HG03520 (cell line): ENCODE results near the gene PPP4R4.
"Not testable (repeated sequence)": the region's sequence is repeated elsewhere in the genome, so short reads cannot be mapped to it uniquely, and the experiment has no call there.

Experiments
- ATAC-seq: cut with Tn5 transposase; IDR thresholded peaks from one replicate; pipeline ENCODE4 v1.9.1; 2021; ENCODE audit warnings: mild to moderate bottlenecking, moderate library complexity; ENCODE audit not compliant: unreplicated experiment

Gene PPP4R4

DNA sequence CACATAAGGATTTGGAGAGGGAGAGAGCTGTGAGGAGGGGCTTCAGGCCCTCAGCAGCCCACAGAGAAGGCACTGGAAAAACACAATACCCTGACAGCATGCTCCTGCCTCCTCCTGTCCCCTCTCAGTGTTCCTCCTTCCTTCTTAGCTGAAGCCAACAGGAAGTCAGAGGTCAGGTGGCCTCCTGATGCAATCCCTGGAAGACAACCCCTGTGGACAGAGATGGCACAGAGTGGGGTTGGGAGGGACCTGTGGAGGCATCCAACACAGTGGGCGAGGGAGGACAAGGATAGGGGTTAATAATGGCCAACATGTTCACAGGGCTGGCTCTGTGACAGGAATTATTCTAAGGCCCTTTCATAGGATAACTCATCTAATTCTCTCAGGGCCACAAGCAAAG, 29.4 kb upstream of the PPP4R4 start:
- no peak for ATAC-seq

DNA sequence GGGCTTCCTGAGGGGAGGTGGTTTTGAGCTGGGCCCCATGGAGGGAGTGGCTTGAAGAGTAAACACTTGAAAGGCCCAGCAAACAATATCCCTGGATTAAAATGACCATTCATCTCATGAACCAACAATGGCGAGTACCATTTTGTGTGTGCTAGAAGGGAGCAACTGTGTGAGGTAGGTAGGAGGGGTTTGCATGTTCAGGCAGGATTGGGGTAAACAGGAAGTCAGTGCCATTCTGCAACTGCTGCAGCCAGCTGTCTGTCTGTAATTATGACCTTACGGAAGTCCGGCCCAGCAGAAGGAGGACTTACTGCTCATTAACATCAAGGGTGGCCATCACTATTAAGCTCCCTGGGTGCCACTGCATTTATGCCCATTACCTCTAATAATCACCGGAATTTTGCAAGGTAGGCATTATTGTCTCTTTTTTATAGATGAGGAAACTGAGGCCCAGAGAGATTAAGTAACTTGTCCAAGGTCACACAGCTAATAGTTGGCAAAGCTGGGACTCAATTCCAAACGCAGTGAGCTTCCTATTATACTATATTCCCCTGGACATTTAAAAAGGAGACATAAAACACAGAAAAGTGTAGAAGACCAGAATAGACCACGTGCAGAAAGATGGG, 28.1 kb upstream of the PPP4R4 start:
- ATAC-seq = no peak

DNA sequence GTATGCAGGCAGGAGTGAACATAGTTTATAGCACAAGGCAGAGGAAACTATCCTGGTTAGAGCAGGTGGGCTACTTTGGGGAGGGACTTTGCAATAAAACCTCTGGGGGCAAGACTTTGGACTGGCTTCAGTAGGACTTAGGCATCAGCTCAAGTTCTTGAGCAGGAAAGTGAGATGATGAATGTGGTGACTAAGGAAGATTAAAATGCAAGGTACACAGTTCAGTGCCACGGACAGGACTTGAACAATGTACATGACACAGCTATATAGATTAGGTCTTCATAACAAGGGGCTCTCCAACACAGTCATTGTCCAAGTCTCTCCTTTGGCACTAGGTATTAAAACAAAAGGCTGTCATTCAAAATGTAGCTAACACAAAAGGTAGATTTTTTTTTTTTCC, 21.4 kb upstream of the PPP4R4 start:
- no peak for ATAC-seq

DNA sequence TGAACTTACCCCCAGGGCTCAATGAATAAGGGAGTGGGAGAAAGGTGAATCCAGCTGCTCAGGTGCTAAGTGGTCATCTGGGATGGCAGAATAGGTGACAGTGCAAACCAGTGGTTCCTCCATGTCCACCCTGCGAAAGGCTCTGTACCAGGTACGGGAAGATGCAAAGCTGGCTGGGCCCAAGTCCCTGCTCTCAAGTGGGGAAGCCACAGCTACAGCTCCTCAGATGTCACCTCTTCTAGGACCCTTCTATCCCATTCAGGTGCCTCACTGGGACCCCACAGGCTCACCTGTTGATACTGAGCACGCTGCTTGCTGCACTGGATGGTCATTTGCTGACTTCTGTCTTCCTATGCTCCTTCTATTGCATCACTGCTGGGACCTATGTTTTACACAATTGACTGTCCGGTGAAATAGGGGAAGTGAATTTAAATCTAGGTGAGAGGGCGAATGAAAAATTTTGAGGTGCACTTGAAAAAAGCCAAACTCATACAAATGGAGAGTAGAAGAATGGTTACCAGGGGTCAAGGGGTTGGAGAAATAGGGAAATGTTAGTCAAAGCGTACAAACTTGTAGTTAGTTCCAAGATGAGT, 20.3 kb upstream of the PPP4R4 start:
- no peak for ATAC-seq

DNA sequence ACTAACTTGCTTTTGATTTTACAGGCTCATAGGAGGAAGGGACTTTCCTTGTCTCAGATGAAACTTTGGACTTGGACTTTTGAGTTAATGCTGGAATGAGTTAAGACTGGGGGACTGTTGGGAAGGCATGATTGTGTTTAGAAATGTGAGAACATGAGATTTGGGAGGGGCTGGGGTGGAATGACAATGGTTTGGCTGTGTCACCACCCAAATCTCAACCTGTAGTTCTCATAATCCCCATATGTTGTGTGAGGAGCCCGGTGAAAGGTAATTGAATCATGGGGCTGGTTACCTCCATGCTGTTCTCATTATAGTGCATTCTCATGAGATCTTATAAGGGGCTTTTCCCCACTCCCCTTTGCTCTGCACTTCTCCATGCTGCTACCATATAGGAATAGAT, 18.0 kb upstream of the PPP4R4 start:
- not testable (repeated sequence) for ATAC-seq

DNA sequence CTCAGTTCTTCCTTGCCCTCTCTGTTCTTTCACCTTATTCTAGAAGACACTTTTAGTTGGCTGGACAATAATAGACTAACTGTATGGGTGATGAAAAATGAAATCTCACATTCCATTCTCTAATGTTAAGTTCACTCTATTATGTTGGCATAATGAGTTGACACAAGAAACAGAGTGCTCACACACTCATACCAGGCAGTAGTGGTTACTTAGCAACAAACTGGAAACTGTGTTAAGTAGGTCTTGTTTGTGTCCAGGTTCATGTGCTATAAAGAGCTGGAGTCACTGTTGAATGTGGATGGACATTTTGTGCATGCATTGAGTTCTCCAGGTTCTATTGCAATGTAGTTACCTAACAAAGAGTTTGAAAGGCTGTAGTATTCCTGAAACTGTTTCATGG, 16.9 kb upstream of the PPP4R4 start:
- no peak for ATAC-seq

DNA sequence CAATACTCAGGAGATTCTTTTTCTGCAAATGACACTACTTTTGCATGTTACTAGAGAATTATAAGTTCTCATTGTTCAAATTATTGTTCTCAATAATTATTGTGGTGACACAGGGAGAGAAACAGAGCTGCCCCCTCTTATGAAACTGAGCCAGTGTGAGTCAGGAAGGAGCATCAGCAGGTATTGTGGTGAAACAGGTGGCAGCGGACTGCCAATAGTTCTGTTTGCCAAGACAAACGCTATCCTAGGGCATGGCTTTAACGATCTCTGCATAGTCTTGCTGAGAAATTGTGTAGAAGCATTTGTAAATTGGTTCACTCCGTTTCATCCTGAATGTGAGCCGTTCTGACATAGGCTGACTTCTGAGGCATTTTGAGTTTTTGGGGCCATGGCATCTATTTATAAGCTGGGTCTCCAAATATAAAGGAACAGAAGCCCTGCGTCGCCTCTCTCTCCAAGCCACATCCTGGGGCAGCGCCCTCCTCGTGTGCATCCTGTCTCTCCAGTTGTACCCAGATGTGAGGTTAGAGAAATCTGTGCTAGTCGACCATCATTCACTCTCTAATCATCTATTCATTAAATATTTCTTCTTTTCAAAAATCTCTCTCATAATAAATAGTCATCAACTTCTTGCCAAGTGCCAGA, 15.8 kb upstream of the PPP4R4 start:
- ATAC-seq = no peak

DNA sequence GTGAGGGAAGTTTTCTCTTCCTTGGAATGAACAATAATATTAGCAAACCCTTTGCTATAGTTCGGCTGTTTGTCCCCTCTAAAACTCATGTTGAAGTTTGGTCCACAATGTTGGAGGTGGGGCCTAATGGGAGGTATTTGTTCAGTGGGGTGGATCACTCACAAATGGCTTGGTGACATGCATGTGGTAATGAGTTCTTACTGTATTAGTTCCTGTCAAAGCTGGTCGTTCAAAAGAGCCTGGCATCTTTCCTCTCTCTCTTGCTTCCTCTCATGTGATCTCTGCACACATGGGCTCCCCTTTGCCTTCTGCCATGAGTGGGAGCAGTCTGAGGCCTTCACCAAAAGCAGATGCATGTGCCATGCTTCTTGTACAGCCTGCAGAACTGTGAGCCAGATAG, 13.1 kb upstream of the PPP4R4 start:
- no peak for ATAC-seq

DNA sequence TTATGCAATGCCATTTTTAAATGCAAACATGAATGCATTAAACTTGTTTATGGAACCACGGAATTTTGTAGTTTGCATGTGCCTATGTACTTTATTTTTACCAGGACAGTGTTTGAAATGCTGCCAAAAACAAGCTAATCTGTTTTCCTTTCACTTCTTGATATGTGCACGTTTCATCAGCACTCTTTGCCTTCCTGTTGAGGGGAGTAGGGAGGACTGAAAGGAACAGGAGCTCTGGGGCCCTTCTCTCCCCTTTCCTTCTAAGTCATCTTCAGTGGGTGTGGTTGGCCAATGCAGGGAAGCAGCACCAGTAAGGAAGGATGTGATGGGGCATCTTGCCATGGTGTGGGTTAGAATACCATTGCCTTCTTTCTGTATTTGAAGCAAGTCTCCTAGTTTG, 12.1 kb upstream of the PPP4R4 start:
- ATAC-seq = no peak

DNA sequence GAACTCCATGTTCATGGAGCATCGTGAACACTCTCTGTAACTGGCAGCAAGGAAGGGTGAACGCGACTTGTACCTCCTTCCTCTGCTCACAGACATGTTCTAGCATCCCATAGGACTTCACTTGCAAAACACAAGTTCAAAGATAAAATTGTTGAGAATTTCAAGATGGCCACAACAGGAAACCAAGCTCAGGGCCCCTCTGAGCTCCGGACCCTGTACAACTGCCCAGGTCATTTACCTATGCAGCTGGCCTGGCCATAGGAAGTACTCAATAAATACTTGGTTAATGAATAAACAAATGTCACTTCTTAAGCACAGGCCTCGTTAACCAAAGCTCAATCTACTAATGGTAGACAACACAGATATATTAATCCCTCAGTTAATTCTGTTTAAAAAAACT, 11.7 kb upstream of the PPP4R4 start:
- ATAC-seq = no peak

DNA sequence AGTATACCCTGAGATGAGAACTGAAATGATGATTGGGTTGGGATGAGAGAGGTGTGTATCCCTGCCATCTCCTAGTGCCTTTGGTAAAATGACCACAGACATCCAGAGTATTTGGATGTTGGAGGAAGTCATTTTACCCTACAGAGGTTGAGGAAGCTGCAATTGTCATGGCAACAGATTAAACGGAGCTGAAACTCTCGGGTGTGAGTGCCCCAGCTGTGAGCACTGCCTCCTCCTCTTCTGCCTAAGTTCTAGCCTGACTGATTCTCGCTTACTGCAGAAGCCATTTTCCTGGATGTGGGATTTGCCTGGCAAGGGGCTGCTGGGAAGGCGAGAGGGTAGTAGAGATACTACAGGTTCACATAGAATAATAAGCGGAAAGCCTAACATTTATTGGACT, 10.3 kb upstream of the PPP4R4 start:
- no peak for ATAC-seq

DNA sequence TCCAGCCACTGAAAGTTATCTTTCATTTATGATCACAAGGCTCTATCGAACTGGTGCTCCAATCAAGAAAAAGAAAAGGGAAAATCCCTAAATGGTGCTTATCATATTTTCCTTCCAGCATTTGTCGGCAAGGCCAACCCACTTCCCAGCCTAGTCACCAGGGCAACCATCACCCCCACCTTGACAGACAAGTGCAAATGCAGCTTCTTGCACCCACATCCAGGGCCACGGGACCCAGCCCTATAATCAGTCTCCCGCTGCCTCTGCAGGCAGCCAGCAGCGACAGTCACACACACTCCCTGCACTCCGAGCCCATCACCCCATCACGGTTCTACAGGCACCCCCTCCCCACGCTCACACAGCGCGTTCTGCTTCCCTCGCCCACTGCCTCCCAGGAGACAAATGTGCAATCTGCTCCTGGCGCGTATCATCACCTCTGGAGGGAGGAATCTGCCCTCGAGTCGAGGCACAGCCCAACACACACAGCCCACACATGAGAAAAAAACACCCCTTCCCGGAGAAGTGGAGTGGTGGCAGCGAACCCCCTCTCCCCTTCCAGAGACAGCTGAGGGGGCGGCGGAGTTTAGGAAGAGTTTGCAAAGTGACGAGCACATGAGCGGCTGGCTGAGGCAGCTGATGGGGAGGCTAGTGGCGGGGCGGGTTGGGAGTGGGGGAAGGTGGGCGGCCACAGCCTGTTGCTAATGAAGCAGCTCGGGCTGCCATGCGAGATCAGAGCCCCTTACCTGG, 9.3 kb upstream of the PPP4R4 start:
- no peak for ATAC-seq

DNA sequence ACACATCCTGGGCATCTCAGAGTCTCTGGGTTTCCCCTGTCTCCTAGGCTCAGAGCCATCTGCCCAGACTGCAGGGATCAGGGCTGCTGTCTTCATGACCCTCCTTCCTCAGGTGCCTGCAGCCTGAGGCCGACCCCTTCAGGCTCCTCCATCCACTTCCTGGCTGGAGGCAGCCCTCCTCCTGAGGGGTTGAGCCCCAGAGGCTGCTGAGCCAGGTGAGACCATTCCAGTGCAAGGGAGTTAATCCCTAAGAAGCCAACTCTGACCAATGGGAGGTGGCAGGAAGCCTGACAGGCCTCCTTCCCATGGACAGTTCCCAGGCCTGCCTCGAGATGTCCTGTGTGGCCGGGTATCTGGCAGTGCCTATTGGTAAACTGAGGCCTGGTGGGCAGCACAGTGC, 8.4 kb upstream of the PPP4R4 start:
- no peak for ATAC-seq

DNA sequence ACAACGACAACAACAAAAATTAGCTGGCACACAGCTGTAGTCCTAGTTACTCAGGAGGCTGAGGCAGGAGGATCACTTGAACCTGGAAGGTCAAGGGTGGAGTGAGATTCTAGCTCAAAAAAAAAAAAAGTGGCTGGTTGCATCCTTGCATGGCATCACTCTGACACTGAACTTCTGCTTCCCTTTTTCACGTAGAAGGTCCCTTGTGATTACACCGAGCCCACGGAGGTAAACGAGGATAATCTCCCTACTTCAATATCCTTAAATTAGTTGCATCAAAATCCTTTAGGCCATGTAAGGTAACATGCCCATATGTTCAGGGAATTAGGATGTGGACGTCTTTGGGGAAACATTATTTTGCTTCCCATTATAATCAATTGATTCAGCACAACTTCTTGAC, 4.0 kb upstream of the PPP4R4 start:
- ATAC-seq = no peak

DNA sequence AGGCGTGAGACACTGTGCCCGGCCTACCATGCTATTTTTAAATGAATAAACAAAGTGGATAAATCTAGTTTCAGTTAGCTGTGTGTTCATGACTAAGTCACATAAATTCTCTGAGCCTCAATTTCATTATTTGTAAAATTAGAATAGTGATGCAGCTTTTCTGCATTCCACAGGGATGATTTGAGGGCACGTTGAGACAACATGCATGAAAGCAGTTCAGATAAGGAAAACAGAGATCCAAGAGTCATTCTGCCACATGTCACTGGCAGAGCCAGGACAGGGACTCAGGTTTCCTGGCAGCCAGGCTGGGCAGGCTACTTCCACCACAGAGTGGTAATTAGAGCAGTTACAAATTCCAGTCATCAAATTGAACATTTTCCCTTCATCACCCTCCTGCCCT, 2.9 kb upstream of the PPP4R4 start:
- ATAC-seq = no peak

DNA sequence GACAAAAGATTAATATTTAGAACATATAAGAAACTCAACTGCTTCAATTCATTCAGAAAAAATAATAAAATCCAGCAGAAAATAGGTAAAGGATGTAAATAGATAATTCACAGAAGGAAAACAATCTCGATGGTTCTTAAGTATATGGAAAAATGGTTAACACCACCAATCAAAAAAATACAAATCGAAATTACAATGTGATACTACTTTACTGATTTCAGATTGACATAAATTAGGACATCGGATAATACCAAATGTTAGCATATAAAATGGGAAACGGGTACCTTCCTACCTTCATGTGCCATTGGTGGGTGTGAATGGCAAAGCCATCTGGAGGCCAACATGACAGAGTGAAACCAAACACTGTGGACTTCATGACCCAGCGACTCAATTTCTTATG, 1.6 kb upstream of the PPP4R4 start:
- no peak for ATAC-seq

DNA sequence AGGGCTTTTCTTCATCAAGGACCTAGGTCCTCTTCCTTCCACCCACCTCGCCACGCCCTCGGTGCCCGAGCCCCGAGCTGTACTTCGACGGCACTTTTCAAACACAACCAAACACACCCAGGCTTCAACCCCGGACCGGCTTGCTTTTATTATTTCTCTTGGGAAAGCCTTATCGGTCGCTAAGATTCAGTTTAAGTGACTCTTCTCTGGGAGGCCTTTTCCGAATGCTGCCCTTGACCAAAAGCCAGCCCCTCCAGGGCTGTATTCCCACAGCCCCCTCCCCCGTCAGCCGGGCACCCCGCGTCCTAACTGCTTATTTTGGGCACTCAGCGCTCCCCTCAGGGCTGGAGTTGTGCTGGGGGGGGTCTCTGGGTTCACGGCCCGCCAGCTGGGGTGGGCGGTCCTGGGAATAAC, 644 bp upstream of the PPP4R4 start:
- ATAC-seq = no peak

DNA sequence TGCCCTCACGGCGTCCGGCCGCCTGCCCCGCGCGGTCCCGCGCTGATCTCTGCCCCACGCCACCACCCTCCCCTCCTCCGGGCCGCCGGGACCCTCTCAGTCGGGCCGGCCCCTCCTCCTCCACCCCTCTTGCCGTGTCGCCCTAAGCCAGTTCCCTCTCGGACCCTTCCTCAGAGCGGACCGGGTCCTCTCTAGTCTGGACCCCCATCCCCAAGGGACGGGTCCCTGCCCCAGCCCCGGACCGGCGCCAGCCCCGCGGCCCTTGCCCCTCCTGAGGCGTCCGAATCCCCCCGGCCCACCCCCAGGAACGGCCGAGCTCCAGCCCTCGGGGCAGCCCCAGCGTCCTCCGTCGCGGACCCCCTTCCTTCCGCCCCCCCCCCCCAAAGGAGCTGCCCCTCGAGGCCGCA, 485 bp downstream of the PPP4R4 start:
- no peak for ATAC-seq

DNA sequence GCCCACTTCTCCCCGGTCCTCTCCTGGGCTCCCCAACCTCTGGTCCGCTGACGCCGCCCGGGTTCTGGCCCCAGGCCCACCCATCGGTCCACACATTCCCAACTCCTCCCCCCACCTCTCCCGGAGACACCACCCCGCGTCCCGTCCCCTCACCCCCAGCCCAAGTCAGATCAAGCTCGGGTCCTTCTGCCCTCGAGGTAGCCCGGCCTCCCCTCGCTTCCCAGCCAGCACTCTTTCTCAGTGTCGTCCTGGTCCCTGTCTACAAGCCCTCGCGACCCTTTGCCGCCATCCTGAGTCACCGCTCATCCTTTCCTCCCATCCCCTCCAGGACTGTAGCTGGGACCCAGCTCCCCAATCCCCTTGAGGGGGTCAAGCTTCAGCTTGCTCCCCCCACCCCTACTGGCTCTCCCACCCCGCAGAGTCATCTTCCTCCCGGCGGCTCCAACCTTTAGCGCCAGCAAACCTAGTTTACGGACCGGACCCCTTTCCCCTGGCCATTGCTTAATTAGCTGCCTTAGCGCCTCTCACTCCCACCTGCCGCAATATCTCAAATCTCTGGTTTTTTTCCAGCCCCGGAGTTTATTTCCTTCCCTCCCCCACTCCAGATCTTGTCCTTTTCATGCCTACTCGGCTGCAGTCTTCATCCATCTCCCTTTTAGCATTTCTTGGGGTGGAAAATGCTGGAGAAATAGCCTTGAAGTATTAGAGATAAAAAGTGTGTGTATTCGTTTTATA, 1.1 kb downstream of the PPP4R4 start:
- no peak for ATAC-seq

DNA sequence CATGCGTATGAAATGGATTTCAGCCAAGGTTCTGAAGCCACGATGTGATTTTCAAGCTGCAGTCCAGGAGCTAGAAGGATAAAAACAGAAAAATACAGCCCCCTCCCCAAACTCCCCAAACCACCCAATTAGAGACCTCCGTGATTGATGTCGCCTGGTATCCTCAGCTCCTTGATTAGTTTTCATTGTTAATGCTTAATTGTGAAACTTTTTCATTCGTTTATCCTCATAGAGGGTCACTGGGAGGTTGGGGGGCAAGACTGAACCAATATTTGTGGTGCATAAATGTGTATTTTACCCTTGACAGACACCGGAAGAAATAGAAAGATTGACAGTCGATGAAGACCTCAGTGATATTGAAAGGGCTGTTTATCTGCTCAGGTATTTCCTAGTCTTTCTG, 1.6 kb downstream of the PPP4R4 start:
- no peak for ATAC-seq

DNA sequence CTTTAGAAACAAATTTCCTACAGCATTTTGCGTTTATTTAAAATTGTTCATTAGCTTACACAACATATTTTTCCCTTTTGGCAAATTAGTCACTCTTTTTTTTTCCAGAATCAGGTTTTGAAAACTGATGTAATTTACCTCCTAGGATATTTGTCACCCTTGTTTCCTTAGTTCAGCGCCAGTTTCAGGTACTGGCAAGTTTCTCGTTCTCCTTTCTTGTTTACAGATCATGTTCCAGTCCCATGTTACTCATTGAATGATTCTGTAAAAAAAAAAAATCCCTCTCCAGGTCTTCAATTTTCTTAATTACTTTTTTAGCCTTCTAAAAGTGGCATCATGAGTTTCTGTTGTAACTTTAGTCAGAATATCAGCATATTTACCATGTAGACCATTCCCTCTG, 2.7 kb downstream of the PPP4R4 start:
- ATAC-seq = no peak
